Nephron progenitor cell (in vitro differentiated cells): ENCODE results near the gene LAMB3.

Experiments used
- DNase-seq: peaks from one replicate; pipeline ENCODE4 v3.0.0; 2021
- H3K27ac Mint-ChIP-seq: 2 replicates; pipeline ENCODE4 v1.8.0; 2021; ENCODE audit warnings: mild to moderate bottlenecking, moderate library complexity, mixed read lengths
- H3K27me3 Mint-ChIP-seq: 2 replicates; pipeline ENCODE4 v1.8.0; 2021; ENCODE audit warnings: mild to moderate bottlenecking, low read depth, mixed read lengths; ENCODE audit not compliant: poor library complexity
- H3K36me3 Mint-ChIP-seq: 2 replicates; pipeline ENCODE4 v1.8.0; 2021; ENCODE audit warnings: low read depth, mixed read lengths
- H3K4me1 Mint-ChIP-seq: 2 replicates; pipeline ENCODE4 v1.8.0; 2021; ENCODE audit warnings: mixed read lengths
- H3K4me3 Mint-ChIP-seq: 2 replicates; pipeline ENCODE4 v1.8.0; 2021; ENCODE audit warnings: mild to moderate bottlenecking, moderate library complexity, mixed read lengths
- H3K9me3 Mint-ChIP-seq: 2 replicates; pipeline ENCODE4 v1.8.0; 2021; ENCODE audit warnings: mild to moderate bottlenecking, moderate library complexity, mixed read lengths
- CTCF ChIP-seq: fragments of 200-600 bp; sonication (generic); IDR thresholded peaks from 2 replicates; pipeline ENCODE4 v1.5.0; 2021; ENCODE audit warnings: antibody characterized with exemption

LAMB3 gene

DNA sequence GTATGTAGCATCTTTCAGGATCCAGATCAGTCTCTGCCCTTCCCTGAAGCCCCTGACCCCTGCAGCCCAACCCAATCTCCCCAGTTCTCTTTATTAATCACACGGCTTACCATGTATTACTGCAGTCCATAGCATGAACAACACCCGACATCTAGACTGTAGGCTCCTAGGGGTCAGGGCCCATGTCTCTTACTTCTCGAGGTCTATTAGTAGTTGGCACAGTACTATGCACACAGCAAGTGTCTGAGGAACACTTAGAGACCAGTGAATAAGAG lies 41.7 kb downstream of the LAMB3 start:
- TF ChIP-seq CTCF: no peak
- H3K4me3 Mint-ChIP-seq: no peak overlapping the region
- no peaks in the 10 kb centered on the region for H3K9me3 Mint-ChIP-seq

DNA sequence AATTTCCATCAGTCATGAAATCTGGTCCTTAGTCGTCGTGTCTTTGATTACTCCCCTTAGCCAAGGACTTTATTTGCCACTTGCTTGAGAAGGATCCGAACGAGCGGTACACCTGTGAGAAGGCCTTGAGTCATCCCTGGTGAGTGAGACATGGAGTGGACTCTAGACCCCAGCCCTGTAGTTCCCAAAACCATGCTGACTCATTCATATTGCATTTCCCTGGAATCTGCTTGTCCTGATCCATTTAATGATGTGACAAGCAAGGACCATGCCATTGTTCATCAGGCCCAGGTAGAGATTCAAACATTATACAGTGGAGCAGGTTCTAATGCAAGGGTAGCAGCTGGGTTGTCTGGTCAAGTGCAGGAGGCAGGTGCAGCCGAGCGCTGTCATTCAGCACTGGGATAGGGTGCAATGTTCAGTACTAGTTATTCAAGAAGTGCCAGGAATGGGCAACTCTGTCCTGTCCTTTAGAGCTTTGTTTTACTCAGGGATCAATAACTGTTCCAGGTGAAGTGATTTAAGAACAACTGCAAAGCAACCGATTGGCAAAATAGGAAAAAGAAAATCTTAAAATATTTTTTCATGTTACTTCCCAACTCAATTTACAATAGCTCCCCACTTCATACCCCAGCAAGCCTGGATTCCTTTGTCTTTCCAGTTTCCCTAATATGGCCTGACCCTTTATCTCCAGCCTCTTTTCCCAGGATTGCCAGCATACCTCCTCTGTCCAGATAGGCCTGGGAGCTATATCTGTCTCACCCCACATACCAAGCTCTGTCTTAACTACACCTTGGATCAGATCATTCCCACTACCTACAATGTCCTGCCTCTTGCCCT lies 42.2 kb downstream of the LAMB3 start:
- H3K27ac Mint-ChIP-seq: no peak overlapping the region
- TF ChIP-seq CTCF: no peak
- no peaks in the 10 kb centered on the region for H3K36me3 Mint-ChIP-seq
- no peaks in the 10 kb centered on the region for H3K9me3 Mint-ChIP-seq
- H3K4me3 Mint-ChIP-seq: no peak overlapping the region
- no peak for DNase-seq
- no peaks in the 10 kb centered on the region for H3K4me1 Mint-ChIP-seq
- H3K27me3 Mint-ChIP-seq: peaks cover 11% of the 10 kb centered on the region

More for the DNA sequence above, 41.7 kb downstream of the LAMB3 start:
- no peaks in the 10 kb centered on the region for H3K4me1 Mint-ChIP-seq
- peaks cover 13% of the 10 kb centered on the region for H3K27me3 Mint-ChIP-seq
- no peak for DNase-seq
- no peak overlapping the region for H3K27ac Mint-ChIP-seq
- H3K36me3 Mint-ChIP-seq: no peaks in the 10 kb centered on the region

DNA sequence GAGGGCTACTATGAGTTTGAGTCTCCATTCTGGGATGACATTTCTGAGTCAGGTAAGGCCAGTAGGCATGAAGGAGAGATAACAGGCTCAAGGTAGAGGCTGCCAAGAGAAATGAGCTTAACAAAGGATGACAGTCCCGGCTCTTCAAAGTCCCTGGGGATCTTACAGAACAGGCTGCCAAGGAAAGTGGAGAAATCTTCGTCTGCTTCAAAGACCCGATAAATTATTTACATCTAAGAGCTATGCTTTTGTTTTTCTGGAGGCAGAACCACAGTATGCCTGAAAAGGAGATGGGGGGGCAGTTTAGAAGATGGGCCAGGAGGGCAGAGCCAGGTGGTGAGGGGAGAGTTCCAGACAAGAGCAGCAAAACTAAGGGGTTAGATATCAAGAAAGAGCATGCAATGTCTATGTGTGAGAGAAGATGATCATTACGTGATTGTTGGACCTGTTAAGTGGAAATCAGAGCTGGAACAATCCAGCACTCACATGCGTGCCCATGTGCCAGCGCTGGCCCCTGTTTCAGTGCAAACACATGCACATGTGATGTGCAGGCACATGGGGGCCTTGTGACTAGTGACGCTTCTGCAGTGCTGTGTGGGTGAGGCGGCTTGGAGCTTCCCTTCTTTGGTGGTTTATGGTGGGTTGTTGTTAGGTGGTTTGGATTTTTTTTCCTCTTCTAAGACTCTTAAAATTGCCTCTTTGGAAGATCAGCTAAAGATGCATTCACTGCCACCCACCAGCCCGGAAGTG lies 43.0 kb downstream of the LAMB3 start:
- TF ChIP-seq CTCF: no peak
- Mint-ChIP-seq H3K27me3 (peaks cover 3% of the 10 kb centered on the region), H3K4me3 (no peak overlapping the region), H3K4me1 (no peaks in the 10 kb centered on the region), H3K36me3 (no peaks in the 10 kb centered on the region), H3K27ac (no peak overlapping the region), H3K9me3 (no peaks in the 10 kb centered on the region)
- DNase-seq: no peak

DNA sequence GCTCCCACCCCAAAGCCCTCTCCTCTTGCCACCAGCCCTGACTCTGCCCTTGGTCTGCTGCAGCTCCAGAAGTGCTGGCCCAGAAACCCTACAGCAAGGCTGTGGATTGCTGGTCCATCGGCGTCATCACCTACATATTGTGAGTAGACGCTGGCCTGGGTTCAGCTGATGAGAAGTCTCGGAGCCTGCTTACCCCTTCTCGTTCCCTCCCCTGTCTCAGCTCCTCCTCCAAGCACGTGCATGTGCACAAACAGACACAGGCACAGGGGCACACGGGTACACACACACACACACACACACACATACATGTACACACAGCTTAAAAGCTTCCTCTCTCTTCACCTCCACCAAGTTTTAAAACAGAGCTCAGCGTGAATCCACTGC lies 44.4 kb downstream of the LAMB3 start:
- Mint-ChIP-seq H3K27ac (no peak overlapping the region), H3K4me3 (no peak overlapping the region)

DNA sequence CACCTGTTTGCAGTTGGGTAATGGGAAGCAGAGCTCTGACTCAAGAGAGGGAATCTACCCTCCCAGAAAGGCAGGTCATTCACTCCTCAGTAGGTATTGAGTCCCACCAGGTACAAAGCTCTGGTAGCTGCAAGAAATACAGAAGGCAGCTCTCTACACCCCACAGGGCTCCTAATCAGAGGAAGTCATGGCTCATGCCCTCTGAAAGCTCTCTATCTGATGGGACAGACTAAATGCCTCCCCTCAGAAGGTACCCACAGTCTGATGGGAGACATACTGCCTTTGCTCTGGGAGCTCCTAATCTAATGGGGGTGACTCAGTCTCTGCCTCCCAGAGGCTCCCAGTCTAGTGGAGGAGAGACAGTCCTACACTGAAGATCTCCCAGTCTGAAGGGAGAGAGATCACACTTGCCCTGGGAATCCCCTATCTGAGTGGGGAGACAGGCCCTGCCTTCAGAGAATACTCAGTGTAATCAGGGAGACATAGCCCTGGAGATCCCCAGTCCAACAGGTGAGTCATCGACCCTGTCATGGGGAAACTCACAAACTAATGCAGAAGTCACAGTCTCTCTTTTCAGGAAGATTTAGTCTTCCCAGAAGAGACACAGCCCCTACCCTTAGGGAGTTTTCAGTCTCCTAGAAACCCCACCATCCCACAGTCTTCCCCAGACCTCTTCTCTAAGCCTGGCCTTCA lies 45.0 kb downstream of the LAMB3 start:
- DNase-seq: no peak
- no peaks in the 10 kb centered on the region for H3K36me3 Mint-ChIP-seq
- TF ChIP-seq CTCF: no peak
- no peak overlapping the region for H3K27ac Mint-ChIP-seq
- no peaks in the 10 kb centered on the region for H3K9me3 Mint-ChIP-seq
- no peak overlapping the region for H3K4me3 Mint-ChIP-seq
- no peaks in the 10 kb centered on the region for H3K4me1 Mint-ChIP-seq
- peaks cover 3% of the 10 kb centered on the region for H3K27me3 Mint-ChIP-seq

More for the DNA sequence above, 44.4 kb downstream of the LAMB3 start:
- no peak for DNase-seq
- Mint-ChIP-seq H3K9me3 (no peaks in the 10 kb centered on the region), H3K27me3 (peaks cover 3% of the 10 kb centered on the region), H3K36me3 (no peaks in the 10 kb centered on the region), H3K4me1 (no peaks in the 10 kb centered on the region)
- no peak for TF ChIP-seq CTCF
